Neural progenitor cell (in vitro differentiated cells): ENCODE measurements around the gene SNUPN. TPM values are rescaled to one million over a fixed set of nuclear protein-coding genes. Genes with fewer than 3 reads are reported as not detected.
"Not testable (repeated sequence)": the region's sequence is repeated elsewhere in the genome, so short reads cannot be mapped to it uniquely, and the experiment has no call there.

Experiments
- DNase-seq: peaks from one replicate; pipeline ENCODE4 v3.0.0-alpha.2; 2016; ENCODE audit warnings: low spot score
- H2AFZ ChIP-seq: fragments of 200-600 bp; sonication (generic); replicated peaks from 2 replicates; pipeline ENCODE4 v1.6.1; 2016; ENCODE audit warnings: antibody characterized with exemption
- H3F3A ChIP-seq: fragments of 200-600 bp; sonication (generic); 2 replicates; pipeline ENCODE4 v1.6.1; 2016; ENCODE audit warnings: antibody characterized with exemption, low read depth
- H3K27ac ChIP-seq: fragments of 200-600 bp; sonication (generic); 2 replicates; pipeline ENCODE4 v1.5.1; 2016; ENCODE audit warnings: mild to moderate bottlenecking
- H3K27me3 ChIP-seq: fragments of 200-600 bp; sonication (generic); 2 replicates; pipeline ENCODE4 v1.6.1; 2016; ENCODE audit warnings: mild to moderate bottlenecking, moderate library complexity
- H3K36me3 ChIP-seq: fragments of 200-600 bp; sonication (generic); 2 replicates; pipeline ENCODE4 v1.5.1; 2016
- H3K4me1 ChIP-seq: fragments of 200-600 bp; sonication (generic); 2 replicates; pipeline ENCODE4 v1.6.1; 2016; ENCODE audit warnings: mixed run types
- H3K4me2 ChIP-seq: fragments of 200-600 bp; sonication (generic); 2 replicates; pipeline ENCODE4 v1.6.1; 2016
- H3K4me3 ChIP-seq: fragments of 200-600 bp; sonication (generic); 2 replicates; pipeline ENCODE4 v1.5.1; 2016
- H3K79me2 ChIP-seq: fragments of 200-600 bp; sonication (generic); 2 replicates; pipeline ENCODE4 v1.6.1; 2016; ENCODE audit warnings: low read depth
- H3K9ac ChIP-seq: fragments of 200-600 bp; sonication (generic); 2 replicates; pipeline ENCODE4 v1.6.1; 2016
- H3K9me3 ChIP-seq: fragments of 200-600 bp; sonication (generic); 2 replicates; pipeline ENCODE4 v1.5.1; 2016; ENCODE audit warnings: low read depth
- H4K20me1 ChIP-seq: fragments of 200-600 bp; sonication (generic); 2 replicates; pipeline ENCODE4 v1.6.1; 2016; ENCODE audit warnings: low read depth
- H3K27ac Mint-ChIP-seq: 3 replicates; pipeline ENCODE4 v1.8.0; 2021; ENCODE audit warnings: mixed read lengths
- H3K27me3 Mint-ChIP-seq: 2 replicates; pipeline ENCODE4 v1.8.0; 2022; ENCODE audit warnings: low read depth, mild to moderate bottlenecking, inconsistent platforms, moderate library complexity, mixed read lengths; ENCODE audit not compliant: insufficient read depth
- H3K36me3 Mint-ChIP-seq: 3 replicates; pipeline ENCODE4 v1.8.0; 2021; ENCODE audit warnings: mixed read lengths
- H3K4me1 Mint-ChIP-seq: 3 replicates; pipeline ENCODE4 v1.8.0; 2021; ENCODE audit warnings: mixed read lengths
- H3K4me3 Mint-ChIP-seq: 3 replicates; pipeline ENCODE4 v1.8.0; 2021; ENCODE audit warnings: mild to moderate bottlenecking, moderate library complexity, mixed read lengths
- H3K9me3 Mint-ChIP-seq: 3 replicates; pipeline ENCODE4 v1.8.0; 2020; ENCODE audit warnings: mixed read lengths
- EZH2 ChIP-seq: fragments of 200-600 bp; sonication (generic); IDR thresholded peaks from 2 replicates; pipeline ENCODE4 v1.6.1; 2017; ENCODE audit warnings: antibody characterized with exemption, mild to moderate bottlenecking, moderate library complexity
- EZH2phosphoT487 ChIP-seq: fragments of 200-600 bp; sonication (generic); IDR thresholded peaks from 2 replicates; pipeline ENCODE4 v1.6.1; 2017; ENCODE audit warnings: antibody characterized with exemption
- total RNA-seq: library from RNA; depleted of rRNA; stranded (reverse); fragments of >200 nt; gene quantifications from 2 replicates; pipeline ENCODE4 v1.2.3, GENCODE V29; 2015; ENCODE audit warnings: low replicate concordance
- TF ChIP-seq, protein P1 (sequence below): fragments of 200-600 bp; sonication (generic); IDR thresholded peaks from 2 replicates; pipeline ENCODE4 v1.5.1; 2017; ENCODE audit warnings: antibody characterized with exemption, mild to moderate bottlenecking

Gene SNUPN
- total RNA-seq, 1 donor from 2014 or later, result 18.4 TPM

- H3K36me3 Mint-ChIP-seq, result peaks cover 2% of the 10 kb centered on the region
- Histone ChIP-seq H3K9me3 (no peaks in the 10 kb centered on the region), H3K9ac (peak overlapping the region; percentile 24), H3K79me2 (peaks cover 36% of the 10 kb centered on the region), H3K4me3 (peak overlapping the region; percentile 91), H3K4me2 (peak overlapping the region; percentile 87), H3K27me3 (no peaks in the 10 kb centered on the region), H3K27ac (no peak overlapping the region), H3K4me1 (no peaks in the 10 kb centered on the region), H3F3A (peaks cover 26% of the 10 kb centered on the region), H2AFZ (no peak overlapping the region), H4K20me1 (peaks cover 31% of the 10 kb centered on the region), H3K36me3 (no peaks in the 10 kb centered on the region)
- peak overlapping the region; percentile 90 for H3K4me3 Mint-ChIP-seq
- TF ChIP-seq EZH2phosphoT487, result no peak
- no peak for TF ChIP-seq EZH2
- TF ChIP-seq, protein P1, sequence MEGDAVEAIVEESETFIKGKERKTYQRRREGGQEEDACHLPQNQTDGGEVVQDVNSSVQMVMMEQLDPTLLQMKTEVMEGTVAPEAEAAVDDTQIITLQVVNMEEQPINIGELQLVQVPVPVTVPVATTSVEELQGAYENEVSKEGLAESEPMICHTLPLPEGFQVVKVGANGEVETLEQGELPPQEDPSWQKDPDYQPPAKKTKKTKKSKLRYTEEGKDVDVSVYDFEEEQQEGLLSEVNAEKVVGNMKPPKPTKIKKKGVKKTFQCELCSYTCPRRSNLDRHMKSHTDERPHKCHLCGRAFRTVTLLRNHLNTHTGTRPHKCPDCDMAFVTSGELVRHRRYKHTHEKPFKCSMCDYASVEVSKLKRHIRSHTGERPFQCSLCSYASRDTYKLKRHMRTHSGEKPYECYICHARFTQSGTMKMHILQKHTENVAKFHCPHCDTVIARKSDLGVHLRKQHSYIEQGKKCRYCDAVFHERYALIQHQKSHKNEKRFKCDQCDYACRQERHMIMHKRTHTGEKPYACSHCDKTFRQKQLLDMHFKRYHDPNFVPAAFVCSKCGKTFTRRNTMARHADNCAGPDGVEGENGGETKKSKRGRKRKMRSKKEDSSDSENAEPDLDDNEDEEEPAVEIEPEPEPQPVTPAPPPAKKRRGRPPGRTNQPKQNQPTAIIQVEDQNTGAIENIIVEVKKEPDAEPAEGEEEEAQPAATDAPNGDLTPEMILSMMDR, result no peak
- peaks cover 24% of the 10 kb centered on the region for H3K4me1 Mint-ChIP-seq
- DNase-seq, result no peak
- no peaks in the 10 kb centered on the region for H3K9me3 Mint-ChIP-seq
- no peak overlapping the region for H3K27ac Mint-ChIP-seq
- peaks cover 5% of the 10 kb centered on the region for H3K27me3 Mint-ChIP-seq
These were observed 11.9 kb upstream of the SNUPN start for GRCh38 chr15:75637245-75638009.

GRCh38 chr15:75636026-75636425, 10.5 kb upstream of the SNUPN start:
- no peak overlapping the region for H2AFZ ChIP-seq
- no peaks in the 10 kb centered on the region for H3K9me3 ChIP-seq
- H3K4me2 ChIP-seq, result no peak overlapping the region
- H3K4me3 ChIP-seq, result no peak overlapping the region
- H3K27ac ChIP-seq, result no peak overlapping the region
- no peaks in the 10 kb centered on the region for H3K27me3 ChIP-seq
- peaks cover 2% of the 10 kb centered on the region for H3K36me3 Mint-ChIP-seq
- peaks cover 20% of the 10 kb centered on the region for H3F3A ChIP-seq
- H3K4me1 Mint-ChIP-seq, result peaks cover 23% of the 10 kb centered on the region
- TF ChIP-seq EZH2phosphoT487 (no peak), EZH2 (no peak)
- TF ChIP-seq, protein P1, result no peak
- H3K27me3 Mint-ChIP-seq, result peaks cover 5% of the 10 kb centered on the region
- H3K36me3 ChIP-seq, result no peaks in the 10 kb centered on the region
- H3K4me3 Mint-ChIP-seq, result no peak overlapping the region
- no peak for DNase-seq
- no peaks in the 10 kb centered on the region for H3K9me3 Mint-ChIP-seq
- H3K79me2 ChIP-seq, result peaks cover 36% of the 10 kb centered on the region
- H4K20me1 ChIP-seq, result peaks cover 31% of the 10 kb centered on the region
- no peak overlapping the region for H3K27ac Mint-ChIP-seq
- no peaks in the 10 kb centered on the region for H3K4me1 ChIP-seq
- H3K9ac ChIP-seq, result no peak overlapping the region

DNA sequence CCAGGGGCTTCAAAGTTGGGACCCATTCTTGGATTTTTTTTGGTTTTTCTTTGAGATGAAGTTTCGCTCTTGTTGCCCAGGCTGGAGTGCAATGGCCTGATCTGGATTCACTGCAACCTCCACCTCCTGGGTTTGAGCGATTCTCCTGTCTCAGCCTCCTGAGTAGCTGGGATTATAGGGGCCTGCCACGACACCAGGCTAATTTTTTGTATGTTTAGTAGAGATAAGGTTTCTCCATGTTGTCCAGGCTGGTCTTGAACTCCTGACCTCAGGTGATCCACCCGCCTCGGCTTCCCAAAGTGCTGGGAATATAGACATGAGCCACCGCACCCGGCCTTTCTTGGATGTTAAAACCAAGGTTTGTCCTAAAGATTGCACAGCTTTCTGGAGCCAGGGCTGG, 8.4 kb upstream of the SNUPN start:
- not testable (repeated sequence) for H3K9me3 ChIP-seq, H3K27me3 Mint-ChIP-seq, H3K27ac Mint-ChIP-seq, H3K27ac ChIP-seq, H3K4me2 ChIP-seq, H2AFZ ChIP-seq, H3K4me3 ChIP-seq, H3K9me3 Mint-ChIP-seq, H3K36me3 Mint-ChIP-seq, H3K27me3 ChIP-seq, H3K4me1 ChIP-seq, H3K4me3 Mint-ChIP-seq, DNase-seq, H3K36me3 ChIP-seq
- peaks cover 15% of the 10 kb centered on the region for H3K4me1 Mint-ChIP-seq
- H3K79me2 ChIP-seq, result peaks cover 26% of the 10 kb centered on the region
- H3F3A ChIP-seq, result peaks cover 12% of the 10 kb centered on the region
- peak overlapping the region; percentile 42 for H3K9ac ChIP-seq
- H4K20me1 ChIP-seq, result peaks cover 23% of the 10 kb centered on the region

GRCh38 chr15:75631935-75632334, 6.4 kb upstream of the SNUPN start:
- no peak for DNase-seq
- peaks cover 6% of the 10 kb centered on the region for H3K79me2 ChIP-seq
- no peak overlapping the region for H3K9ac ChIP-seq
- no peak overlapping the region for H3K4me2 ChIP-seq
- Mint-ChIP-seq H3K27ac (no peak overlapping the region), H3K4me1 (no peaks in the 10 kb centered on the region), H3K9me3 (no peaks in the 10 kb centered on the region), H3K4me3 (no peak overlapping the region), H3K36me3 (no peaks in the 10 kb centered on the region), H3K27me3 (peaks cover 2% of the 10 kb centered on the region)
- H3F3A ChIP-seq, result peaks cover 11% of the 10 kb centered on the region
- peaks cover 3% of the 10 kb centered on the region for H4K20me1 ChIP-seq
- no peaks in the 10 kb centered on the region for H3K9me3 ChIP-seq
- H3K27me3 ChIP-seq, result no peaks in the 10 kb centered on the region
- H2AFZ ChIP-seq, result no peak overlapping the region
- no peak overlapping the region for H3K27ac ChIP-seq
- no peaks in the 10 kb centered on the region for H3K36me3 ChIP-seq
- H3K4me1 ChIP-seq, result no peaks in the 10 kb centered on the region
- H3K4me3 ChIP-seq, result no peak overlapping the region
- TF ChIP-seq, protein P1, result no peak
- TF ChIP-seq EZH2 (no peak), EZH2phosphoT487 (no peak)
